ENCODE measurements around the gene UBASH3A.

Gene UBASH3A

GRCh38 chr21:42374864-42375499 is 28.7 kb upstream of the UBASH3A start:
- DNase-seq (ENCODE audit: low spot score) = no peak

DNA sequence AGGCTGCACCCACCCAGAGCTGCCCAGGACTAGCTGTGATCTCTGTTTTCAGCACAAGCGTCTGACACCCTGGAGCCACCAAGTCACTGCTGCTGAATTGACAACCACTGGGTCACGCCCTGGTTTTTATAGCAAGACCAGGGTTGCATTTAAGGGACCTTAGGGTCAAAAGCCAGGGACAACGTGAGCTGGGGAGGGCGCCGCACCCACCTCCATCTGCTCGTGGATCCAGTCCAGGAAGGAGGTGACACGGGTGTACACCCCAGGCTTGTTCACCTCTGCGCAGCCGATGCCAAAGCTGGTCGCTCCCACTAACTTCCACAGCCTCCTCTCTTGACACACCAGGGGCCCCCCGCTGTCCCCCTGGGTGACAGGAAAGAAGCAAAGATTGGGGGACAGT is 28.2 kb upstream of the UBASH3A start:
- DNase-seq (ENCODE audit: low spot score) = no peak

DNA sequence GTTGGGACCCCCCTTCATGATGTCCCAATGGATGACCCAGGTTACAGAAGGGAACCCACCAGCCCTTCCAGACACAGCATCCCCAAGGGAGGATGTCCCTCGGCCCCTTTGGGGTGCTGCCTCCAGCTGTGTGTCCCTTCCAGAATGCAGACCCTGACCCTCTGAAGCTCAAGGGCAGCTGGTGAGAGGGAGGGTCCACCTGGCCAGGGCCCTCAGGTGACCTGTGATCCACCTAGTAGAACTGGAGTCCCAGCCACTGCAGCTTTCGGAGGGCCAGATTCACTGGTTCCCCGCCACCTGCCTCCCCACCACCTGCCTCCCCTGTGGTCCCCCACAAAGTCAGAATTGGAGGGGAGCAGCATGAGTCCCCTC is 27.8 kb upstream of the UBASH3A start:
- no peak for DNase-seq (ENCODE audit: low spot score)

DNA sequence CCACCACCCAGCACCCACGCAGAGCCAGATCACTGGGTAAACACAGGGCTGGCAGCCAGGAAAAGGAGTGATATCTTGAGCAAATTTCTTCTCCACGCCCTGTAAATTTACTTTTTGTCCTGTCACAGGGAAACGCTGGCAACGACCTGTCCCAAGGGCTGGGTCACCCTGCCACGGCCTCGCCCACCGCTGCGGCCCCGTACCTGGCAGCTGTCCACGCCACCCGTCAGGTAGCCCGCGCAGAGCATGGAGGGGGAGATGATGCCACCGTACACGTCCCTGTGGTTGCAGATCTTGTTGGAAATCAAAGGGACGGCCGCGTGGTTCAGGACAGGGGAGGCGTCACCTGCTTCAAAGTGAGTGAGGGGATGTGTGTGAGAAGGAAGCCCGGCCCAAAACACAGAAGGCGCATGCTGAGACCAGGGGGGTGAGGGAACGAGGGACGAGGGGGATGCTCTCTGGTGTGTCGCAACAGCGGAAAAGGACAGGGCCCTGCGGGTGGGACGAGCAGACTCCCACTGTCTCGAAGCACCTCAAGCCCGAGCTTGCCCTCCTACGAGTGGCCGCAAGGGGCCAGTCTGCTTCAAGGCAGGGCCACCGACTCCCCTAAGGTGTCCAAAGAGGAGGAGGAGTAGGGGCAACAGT is 27.2 kb upstream of the UBASH3A start:
- no peak for DNase-seq (ENCODE audit: low spot score)

DNA sequence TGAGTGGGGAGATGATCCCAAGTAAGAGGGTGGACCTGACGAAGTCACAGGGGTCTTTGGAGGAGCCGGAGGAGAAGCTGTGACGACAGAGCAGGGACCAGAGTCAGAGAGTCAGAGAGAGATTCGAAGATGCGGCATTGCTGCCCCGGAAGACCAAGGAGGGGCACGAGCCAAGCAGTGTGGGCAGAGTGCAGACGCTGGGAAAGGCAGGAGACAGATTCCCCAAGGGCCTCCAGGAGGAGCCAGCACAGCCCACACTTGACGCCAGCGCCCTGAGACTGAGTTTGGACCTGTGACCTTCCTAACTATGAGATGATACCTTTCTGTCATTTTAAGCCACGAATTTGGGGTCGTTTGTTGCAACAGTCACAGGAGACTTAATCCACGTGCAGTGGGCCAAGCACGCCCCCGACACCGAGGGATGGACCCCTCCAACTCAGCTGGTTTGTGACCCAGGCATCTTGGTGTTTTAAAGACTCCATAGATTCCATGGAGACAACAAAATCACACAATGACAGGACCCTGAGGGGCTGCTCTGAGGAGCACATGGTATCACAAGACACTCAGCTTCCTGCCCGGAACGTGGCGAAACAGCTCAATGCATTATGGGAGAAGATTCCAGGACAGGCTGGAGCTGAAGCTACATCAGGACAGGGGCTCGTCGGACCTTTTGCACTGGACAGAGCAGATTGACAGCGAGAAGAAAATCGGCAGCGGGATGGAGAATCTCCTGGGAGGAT is 26.3 kb upstream of the UBASH3A start:
- no peak for DNase-seq (ENCODE audit: low spot score)

DNA sequence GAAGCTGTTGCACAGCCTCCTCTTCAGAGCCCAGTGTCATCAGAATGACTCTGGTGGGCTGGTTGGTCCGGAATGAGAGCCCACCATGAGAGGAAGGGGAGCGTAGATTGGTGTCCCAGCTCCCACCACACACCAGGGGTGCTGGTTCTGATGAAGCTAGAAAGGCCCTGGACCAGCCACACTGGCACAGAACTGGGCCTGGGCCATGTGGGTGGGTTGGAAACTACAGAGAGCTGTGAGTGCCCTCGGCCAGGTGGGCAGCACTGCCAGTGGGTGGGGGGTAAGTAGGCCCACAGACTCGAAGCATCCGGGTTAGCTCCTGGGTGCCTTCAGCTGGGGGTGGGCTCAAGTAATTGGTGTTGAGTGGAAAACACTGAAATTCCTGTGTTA is 25.8 kb upstream of the UBASH3A start:
- no peak for DNase-seq (ENCODE audit: low spot score)

- no peak for DNase-seq (ENCODE audit: low spot score)
These were observed 25.3 kb upstream of the UBASH3A start for GRCh38 chr21:42378418-42378817.

DNA sequence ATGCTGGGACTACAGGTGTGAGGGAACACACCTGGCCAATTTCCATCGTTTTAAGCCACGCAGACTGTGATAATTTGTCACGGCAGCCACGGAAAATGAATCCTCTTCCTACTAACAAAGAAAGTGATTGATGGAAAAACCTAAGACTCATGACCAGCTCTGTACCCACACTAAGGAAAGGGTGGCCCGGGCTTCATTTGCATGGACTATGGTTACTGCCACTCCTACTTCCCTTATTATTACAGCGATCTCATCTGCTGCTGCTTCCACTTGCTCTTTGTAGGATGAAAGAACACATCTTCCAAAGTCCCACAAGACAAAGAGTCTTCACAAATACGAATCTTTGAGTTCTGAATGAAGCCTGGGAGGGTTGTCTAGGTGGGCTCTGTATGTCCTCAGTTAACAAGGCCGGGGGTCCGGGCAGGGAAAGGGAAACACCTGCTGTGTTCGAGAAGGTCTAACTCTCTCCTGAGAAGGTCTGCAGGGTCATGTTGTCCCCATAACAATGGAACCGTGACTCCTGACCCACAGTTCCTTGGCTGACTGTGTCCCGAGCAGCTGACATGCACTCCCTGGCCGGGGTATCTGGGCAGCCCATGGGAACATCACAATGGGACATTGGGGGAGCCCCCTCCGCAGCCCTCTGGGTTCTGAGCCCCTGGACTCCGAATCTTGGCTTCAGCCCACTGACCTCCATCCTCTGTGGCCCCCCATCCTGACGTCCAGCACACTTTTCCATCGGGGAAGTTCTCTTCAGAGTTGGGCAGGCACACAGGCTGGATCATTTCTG is 24.1 kb upstream of the UBASH3A start:
- DNase-seq (ENCODE audit: low spot score) = no peak

GRCh38 chr21:42381347-42381984 is 22.2 kb upstream of the UBASH3A start:
- no peak for DNase-seq (ENCODE audit: low spot score)

DNA sequence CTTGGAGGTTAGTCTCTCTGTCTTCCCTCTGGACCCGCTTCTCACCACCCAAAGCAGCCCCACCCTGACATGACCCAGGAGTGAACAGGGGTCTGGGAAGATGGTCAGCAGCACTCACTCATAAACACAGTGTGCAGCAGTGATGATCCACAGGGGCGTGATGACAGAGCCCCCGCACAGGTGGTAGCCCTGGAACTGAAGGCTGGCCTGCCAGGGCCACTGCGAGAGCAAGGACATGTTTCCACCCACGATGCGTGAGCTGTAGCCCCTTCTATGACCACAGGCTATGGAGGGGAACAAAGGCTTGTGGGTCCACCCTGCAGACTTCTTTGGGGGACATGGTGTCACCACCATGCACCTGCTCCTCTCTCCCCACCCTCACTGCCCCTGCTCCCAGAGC is 20.8 kb upstream of the UBASH3A start:
- DNase-seq (ENCODE audit: low spot score) = no peak

DNA sequence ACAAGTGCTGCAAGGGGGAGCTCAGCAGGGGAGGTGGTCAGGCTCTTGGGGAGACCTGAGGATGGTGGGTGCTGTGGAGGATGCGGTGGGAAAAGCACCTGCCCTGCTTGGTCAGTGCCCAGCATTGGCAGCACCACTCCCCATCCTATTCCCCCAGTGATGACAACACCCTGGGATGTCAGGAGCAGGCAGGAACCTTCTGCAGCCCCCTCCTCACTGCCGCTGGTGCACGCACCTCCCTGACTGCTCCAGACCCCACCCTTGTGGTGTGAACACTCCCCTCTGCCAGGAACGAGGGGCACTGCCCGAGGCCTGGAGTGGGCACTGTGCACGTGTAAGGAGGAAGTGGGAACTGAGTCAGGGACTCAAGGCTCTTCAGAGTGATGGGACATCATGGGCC is 20.4 kb upstream of the UBASH3A start:
- DNase-seq (ENCODE audit: low spot score) = no peak

DNA sequence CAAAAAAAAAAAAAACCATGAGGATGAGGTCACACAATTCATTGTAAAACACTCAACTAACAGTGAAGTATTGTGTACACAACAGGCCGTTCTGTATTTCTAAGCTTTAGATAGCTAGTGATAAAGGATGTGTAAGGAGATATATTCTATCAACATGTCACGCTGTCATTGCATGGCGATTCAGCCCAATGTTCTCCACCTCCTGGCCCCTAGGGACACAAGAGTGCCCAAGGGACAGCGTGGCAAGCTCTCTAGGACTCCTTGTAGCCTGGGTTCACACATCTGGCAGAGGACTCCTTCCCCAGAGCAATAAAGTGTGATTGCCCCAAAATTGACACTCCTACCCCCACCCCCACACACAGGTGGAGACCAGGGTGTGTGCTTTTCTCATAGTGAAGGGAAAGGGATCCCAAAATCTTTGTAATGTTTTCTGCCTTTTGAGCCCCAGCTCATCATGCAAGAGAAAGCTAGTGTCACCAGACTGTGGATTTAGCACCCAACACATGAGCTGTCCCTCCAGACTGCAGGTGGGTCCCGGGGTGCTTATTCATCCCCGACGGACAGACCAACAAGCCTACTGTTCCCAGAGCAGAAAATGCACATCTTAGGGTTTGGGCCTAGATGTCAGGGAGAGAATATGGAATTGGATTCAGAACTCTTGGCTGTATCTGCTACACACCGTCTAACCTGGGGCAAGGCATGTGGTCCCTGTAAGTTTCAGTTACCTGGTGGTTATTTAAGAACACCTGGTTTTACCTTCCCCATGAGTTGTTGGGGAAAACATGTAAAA is 19.4 kb upstream of the UBASH3A start:
- no peak for DNase-seq (ENCODE audit: low spot score)

DNA sequence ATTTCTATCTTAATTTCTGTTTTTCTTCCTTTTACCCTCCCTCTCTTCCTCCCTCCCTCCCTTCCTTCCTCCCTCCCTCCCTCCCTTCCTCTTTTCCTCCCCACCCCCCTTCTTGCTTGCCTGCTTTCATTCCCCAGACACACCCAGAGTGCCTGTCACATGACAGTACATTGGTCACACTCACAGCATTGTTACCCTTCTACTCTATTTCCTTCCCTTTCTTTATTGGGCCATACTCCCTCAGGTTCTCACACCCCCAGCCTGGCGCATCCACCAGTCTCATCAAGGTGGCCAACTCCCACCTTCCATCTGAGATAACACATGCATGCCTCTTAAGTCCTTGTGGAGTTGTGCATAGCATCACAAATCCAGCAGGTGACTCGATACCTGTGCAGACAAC is 18.7 kb upstream of the UBASH3A start:
- DNase-seq (ENCODE audit: low spot score) = no peak

DNA sequence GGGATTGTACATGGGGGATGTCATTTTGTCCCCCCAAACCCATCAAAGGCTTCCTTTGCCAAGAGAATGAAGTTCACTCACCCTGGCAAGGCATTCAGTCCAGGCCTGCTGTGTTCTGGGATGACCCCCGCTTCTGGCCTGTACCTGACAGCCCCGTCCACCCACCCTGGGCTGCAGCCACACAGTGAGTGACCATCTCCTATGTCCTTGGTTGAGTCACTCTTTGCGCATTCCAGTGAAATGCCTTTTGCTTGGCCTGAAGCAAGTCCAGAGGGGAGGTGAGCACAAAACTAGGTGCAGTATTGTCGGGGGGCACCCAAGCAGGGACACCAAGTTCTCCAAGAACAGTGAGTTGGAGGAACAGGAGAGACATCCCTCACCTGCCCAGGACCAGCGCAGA is 18.1 kb upstream of the UBASH3A start:
- no peak for DNase-seq (ENCODE audit: low spot score)

DNA sequence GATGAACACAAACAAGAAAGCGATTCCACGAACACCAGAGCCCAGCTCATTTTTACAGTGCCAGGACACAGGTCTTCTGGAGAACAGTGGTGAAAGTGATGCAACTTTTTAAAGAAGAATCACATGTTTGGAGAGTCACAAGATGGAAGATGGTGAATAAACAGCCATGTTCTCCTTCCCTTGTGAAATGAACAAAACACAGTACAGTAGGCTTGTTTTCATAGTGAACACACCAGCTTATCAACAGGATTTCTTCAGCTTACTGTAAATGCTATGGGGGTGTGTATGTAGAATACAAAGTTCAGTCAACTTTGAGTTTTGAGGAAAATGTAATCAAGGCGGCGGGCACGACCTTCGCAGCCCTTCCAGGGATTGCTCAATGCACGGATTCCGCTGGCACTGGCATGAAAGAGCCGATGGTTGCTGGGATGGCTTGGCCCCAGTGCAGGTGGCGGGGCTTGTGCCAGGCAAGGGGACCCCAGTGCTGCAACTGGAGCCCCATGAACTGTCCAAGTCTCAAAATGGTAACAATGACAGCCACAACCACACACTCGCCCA is 17.6 kb upstream of the UBASH3A start:
- no peak for DNase-seq (ENCODE audit: low spot score)

- DNase-seq (ENCODE audit: low spot score) = no peak
These were observed 16.5 kb upstream of the UBASH3A start for GRCh38 chr21:42387164-42387563.

DNA sequence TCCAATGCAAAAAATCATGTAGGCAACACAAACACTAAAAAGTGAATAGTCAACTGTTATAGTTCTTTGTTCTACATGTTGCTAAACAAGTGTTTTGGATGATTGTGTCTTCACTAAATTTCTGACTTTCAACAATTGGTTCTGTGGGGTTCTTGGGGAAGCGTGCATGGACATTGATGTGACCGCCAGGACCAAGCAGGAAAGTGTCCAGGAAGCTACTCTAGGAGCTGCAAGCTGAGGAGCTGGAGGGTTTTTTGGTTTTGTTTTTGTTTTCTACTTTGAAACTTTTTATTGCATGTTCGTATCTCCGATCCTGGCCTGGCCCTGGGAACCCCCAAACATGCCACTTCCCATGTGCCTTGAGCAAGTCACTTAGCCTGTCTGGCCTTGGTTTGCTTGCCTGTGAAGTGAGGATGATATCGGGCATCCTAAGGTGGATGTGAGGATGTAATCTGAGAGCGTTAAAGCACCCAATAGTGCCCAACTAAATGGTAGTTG is 15.8 kb upstream of the UBASH3A start:
- DNase-seq (ENCODE audit: low spot score) = no peak

DNA sequence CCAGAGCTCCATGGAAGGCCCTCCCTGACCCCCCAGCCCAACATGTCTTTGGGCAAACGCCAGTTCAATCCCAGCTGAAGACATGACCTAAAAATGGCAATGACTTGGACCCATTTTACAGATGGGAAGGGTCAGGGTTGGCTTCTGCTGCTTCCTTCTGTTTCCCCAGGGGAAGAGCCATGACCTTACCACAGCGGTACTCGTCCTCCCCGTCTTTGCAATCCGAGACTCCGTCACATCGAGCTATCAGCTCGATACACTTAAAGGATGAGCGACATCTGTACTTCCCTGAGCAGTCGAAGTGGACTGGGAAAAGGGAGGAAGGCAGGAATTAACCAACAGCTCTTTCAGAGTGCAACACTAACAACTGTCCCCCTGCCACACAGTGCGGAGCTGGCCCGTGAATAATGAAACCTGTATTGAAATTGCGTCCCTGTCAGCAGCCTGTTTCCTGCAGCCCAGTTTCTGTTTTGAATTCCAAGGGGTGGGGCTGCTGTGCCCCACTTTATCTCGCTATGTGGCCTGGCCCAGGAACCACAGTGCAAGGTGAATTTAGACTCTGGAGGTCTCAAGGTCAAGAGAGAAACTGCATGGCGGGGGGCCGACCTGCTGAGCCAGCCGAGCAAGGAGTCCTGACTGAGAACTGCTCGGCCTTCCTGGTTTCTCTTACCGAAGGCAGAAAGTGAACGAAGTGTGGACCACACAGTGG is 14.8 kb upstream of the UBASH3A start:
- no peak for DNase-seq (ENCODE audit: low spot score)

- DNase-seq (ENCODE audit: low spot score) = no peak
These were observed 14.3 kb upstream of the UBASH3A start for GRCh38 chr21:42389449-42389835.

- DNase-seq (ENCODE audit: low spot score) = no peak
These were observed 13.5 kb upstream of the UBASH3A start for GRCh38 chr21:42390193-42390592.
